HG02840 (cell line): ENCODE results near the gene COX17.

ENCODE experiments used
- ATAC-seq: cut with Tn5 transposase; IDR thresholded peaks from one replicate; pipeline ENCODE4 v1.9.1; 2021; ENCODE audit warnings: mild to moderate bottlenecking, moderate library complexity, moderate number of reproducible peaks; ENCODE audit not compliant: unreplicated experiment, low FRiP score

COX17 gene

DNA sequence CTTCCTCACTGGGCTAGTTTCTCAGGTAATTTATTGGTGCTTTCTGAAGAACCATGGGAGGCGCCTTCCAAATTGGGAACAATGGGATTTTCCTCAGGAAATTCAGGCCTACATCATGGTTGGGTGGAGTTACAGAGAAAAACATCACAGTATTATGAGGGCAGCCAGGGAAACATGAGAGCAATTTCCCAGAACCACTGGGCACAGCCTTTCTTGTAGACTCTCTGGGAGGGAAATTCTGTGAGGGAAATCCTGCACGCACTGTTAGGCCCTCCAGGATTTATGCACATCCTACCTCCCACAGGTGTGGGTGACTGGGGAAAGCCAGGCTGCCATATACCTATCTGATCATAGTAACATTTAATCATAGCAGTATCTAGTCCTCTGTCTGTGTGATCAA is 30.0 kb downstream of the COX17 start:
- ATAC-seq: no peak

DNA sequence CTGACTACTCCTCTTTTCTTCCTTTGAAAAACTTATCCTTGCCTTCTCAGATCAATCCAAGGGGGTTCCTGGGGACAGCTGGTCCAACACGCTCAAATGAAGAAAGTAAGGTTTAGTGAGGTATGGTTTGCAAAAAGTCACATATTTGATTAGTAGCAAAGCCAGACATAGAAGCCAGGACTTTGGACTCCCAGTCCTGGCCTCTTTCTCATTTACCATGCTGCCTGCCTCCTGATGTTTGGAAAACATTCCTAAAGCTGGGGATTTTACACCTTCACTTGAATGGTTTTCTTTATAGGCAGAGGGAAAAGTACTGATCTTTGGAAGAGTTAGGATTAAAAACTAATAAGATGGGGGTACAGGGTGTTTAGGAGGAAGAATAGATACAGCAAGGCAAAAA is 31.4 kb downstream of the COX17 start:
- no peak for ATAC-seq

DNA sequence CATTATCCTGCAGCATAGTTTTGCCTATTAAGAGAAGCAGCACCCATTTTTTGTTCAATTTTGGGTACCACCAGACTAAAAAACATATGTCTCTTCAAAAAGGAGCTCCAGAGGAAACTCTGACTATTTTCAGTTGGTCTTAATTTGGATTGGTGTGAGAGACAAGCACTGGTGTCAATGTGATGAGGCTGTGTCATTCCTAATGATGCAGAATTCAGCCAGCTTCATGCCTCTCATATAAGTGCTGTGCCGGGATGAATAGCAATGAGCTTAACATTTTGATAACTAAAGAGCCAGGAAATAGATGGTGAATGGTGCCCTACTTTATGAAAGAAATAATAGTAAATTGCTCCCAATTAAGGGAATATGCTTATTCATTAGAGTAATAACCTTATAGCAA is 32.7 kb downstream of the COX17 start:
- no peak for ATAC-seq

DNA sequence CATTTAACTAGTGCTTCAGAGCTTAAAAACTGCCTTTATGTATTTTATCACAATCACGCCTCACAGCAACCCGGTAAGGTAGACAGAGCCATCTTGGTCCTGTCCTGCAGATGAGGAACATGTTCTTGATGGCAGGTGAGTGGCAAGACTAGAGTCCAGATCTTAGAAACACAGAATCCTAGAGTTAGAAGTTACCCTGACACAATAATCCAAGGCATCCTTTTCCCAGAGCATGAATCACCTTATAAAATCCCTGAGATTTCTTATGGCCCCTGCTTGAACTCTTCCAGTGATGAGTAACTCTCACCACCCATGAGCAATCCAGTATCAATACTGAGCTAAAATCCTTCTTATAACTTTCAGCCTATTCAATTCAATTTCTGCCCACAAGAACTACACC is 33.7 kb downstream of the COX17 start:
- no peak for ATAC-seq

DNA sequence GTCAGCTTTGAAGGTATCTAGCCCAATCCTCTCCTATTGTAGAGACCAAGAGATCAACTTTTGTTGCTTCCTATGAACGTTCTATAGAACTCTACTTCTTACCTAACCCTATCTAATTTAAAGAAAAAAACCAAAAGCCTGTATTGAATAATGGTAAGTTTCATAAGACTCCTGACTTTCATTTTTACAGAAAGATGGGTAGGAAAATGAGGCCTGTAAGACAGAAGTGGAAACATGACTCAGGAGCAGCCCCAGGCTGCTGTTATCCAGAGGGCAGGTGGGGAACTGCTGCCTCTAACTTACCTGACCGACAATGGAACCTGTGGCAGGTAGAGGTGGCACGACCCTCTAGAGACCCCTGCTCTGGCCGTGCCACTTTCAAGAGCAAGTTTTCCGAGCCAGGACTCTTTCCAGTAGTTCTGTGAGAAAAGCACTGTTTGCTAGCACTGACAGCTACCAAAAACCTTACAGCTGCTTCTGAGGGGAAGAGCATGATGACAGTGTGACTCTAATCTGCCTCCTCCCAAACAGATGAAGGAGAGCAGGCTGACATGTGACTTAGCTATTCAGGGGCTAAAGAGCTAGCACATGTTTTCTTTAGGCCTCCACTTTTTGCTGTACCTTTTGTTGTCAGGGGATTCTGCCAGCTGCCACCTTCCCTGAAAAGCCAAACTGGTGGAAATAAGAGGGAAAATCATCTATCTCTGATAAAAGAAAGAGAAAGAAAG is 34.3 kb downstream of the COX17 start:
- no peak for ATAC-seq

DNA sequence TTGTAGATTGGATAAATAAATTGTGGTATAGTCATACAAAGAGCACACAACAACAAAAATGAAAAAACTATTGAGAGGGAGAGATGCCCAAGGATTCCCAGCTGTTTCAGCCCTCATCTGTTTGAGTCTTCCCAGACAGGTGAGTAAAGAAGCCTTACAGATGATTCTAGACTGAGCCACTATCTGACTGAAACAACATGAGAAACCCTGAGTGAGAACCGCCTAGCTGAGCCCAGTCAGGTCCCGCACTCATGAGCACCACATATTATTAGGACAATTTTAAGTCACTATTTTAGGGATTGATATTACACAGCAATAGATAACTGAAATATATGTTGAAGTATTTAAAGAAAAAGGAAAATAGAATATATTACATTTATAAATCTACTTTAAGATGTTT is 35.8 kb downstream of the COX17 start:
- no peak for ATAC-seq

DNA sequence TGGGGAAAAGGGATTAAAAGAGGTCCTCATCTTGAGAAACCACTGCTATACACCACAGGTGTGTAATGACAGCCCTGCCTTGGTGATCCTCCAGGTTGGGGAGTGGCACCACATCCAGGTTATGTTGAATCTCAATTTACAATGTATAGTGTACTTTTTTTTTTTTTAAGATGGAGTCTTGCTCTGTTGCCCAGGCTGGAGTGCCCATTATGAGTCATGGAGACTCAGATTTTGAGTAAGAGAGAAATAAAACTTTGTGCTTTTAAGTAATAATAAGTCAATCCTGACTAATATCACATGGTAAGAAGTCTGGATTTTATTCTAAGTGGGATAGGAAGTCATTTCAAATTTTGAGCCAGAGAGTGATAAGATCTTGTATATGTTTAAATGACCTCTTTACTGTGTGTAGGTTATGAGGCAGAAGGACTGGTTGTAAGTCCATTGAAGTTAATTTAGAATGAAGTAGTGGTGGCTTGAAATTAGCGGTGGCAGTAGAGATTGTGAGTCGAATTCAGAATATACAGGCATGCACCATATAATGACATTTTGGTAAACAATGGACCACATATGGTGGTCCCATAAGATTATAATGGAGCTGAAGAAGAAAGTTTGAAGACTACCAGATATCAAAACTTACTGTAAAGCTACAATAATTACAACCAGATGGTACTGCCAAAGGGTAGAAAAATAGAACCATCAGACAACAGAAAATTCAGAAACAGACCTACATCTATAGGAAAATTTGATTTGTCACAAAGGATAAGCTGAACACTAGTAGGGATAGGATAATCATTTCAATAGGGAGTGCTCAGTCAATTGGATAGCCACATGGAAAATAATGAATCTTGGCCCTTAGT is 37.5 kb downstream of the COX17 start:
- no peak for ATAC-seq

DNA sequence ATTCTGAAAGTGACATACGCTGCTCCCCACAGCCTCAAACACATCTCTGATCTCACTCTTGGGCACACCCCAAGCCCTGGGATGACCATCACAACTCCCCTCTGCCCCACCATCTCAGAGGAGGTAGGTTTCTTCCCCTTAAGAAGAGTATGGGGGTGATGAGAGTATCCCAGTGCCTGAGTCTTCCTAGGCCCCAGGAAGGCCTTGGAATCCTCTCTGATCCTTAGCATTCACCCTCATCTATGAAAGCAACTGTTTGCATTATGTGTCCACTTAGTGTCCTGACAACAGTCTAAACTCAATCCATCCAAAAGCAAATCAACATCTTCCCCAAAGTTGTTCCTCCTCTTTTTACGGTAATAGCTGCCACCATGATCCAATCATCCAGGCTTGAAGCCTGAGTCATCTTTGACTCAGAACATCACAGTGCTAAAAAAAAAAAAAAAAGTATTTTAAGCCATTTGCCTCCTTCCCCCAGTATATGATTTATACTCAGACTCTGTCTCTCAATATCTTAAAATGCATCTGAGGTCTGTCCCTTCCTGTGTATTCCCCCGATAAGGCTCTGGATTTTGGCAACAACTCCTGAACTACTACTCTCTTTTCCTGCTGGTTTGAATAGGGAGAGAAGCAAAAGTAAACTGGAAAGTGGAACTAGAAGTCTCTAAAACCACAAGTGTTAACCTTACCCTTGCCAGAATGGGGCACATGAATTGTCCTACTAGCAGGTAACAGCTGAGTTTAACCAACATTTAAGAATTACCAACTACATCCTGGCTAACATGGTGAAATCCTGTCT is 39.3 kb downstream of the COX17 start:
- ATAC-seq: peak; percentile 29

DNA sequence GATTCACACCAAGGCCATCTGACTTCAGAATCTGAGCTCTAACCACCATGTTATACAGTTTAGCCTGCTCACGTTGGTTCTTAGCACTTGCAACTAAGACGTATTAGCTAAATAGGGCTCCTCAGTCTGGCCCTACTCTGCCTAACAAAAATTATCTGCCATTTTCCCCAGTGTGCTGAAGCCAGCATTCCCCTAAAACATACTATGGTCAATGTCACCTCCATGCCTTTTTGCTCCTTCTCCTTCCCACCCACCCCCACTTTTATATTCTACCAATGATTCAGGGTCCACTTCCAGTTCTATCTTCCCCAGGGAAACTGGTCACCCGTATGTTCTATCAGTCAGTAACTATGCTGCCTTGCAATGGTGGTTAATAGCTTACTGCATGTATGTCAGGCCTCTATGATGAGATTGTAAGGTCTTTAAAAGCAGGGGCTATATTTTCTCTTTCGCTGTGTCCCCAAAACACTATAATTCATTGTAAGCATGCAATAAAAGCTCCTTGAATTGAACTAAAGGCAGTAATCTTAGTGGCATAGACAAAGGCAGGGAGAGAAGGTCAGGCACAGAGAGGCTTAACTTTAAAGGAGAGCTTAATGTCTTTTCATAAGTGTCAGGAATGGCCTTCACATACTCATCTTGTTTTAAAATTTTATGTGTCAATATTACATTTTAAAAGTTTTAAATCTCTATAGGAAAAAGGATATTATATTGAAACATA is 40.2 kb downstream of the COX17 start:
- no peak for ATAC-seq

DNA sequence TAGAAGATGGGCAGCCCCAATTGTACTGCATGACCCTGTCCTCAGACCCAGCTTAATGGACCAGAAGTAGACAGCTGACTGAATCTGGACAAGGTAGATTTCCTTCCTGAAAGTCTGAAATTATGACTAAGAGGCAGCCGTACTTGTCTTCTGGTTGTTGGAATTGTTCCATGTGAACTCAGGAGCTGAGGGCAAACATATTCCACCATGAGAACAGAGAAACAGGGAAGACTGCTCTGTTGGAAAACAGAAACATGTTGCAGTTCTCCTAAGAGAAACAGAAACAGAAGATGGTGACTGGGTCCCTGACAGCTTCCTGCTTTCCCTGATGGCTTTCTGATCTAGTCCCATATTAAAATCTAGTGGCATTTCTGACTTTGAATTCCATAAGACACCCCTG is 41.0 kb downstream of the COX17 start:
- ATAC-seq: no peak

DNA sequence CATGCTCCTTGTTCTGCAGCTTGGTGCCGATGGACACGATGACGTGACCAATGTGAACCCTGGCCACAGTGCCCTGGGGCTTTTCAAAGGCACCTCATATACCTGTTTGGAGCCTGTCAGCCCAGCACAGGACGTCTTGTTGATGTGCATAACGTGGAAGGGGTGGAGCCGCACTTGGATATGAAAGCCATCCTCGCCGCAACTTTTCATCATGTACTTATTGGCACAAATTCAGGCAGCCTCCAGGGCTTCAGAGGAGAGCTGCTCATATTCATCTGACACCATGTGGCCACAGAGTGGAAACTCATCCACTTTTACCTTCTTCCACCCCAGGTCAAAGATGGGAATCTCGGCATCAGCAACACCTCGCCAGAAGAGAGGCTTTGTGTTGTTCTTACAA is 41.5 kb downstream of the COX17 start:
- no peak for ATAC-seq

DNA sequence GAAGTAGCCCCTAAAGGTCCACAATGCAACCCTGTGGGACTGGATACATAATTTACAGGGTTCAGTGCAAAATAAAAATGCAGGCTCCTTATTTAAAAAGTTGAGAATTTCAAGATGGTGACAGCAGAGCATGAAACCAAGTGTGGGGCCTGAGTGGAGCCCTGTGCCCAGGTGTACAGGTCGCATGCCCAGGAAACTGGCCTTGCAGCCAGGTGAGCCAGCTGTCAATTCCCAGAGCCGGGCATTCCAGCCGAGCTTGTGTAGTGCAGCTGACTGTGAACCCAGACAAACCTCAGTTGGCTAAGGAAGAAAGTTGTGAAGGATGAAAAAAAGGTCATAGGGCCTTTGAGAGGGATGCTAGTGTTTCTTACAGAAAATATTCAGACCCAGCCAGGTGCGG is 44.4 kb downstream of the COX17 start:
- no peak for ATAC-seq

DNA sequence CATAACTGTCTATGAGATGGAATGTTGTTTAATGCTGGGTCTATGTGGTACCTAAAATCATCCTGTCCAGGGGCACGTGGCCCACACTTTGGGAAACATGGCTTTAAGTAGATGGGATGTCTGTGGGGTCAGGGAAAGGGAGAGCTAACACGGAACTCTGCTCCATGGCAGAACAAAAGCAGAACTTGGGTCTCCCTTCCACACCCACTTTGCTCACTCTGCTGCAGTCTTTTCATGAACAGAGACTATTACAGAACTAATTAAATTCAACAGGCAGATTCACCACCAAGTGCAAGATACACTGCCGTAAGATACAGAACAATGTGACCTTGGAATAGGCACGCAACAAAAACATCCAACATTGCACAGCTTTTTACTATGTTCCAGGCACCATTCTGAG is 45.0 kb downstream of the COX17 start:
- ATAC-seq: no peak

DNA sequence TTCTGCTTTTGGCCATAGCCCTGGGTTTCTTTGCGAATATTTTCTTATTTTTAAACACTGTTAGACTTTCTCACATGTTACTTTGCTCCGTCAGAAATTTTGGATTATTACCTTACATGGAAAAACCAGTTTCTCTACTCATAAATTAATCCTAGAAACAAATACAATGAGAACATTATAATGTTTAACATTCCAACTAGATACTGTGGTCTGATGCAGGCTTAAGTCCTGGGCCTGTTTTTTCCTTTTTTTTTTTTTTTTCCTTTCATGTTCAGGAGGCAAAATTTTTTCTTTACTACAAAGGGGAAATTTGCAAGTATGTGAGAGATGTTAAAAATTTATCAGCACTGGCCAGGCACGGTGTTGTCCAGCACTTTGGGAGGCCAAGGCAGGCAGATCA is 45.7 kb downstream of the COX17 start:
- no peak for ATAC-seq

DNA sequence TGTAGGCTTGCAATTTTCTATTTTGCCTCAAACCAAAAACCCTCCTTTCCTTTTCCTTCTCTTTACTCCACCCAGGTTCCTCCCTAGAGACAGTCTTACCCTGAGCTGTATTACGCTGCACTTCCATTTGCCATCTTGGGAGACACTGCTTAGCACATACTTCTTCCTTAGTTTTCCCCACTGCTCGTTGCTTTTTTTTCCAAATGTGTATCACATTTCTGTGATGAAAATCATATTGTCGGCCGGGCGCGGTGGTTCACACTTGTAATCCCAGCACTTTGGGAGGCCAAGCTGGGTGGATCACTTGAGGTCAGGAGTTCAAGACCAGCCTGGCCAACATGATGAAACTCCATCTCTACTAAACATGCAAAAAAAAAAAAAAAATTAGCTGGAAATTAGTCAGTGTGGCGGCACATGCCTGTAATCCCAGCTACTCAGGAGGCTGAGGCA is 46.3 kb downstream of the COX17 start:
- ATAC-seq: no peak

DNA sequence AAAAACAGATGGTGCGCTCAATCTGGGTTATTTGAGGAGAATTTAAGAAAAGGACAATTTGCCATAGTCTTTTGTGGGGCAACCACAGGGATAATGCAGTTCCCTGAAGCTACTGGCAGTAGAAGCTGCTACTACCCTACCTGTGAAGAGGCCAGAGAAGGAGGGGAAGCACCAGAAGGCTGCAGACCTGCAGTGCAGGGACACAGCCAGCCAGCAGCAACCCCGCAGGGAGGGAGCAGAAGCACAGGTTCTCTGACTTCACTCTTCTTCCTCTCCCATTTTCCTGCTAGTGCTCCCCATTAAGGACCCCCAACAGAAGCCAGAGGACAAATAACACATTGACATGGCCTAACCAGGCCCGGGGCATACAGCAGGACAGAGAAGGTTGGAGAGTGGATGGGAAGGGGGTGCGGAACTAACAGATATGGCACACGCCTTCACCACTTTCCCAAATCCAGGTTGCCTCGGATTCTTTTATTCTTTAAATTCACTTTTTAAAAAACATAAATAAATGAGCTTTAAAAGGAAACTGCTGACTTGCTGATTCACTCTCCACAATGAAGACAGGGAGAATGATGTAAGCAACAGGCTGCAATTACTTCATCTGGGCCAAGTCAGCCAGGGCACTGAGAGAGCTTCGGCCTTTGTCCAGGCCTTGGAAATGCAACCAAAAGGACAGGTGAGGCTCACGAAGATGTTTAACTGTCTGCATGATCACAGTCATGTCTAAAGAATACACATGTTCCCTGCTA is 46.9 kb downstream of the COX17 start:
- ATAC-seq: no peak

DNA sequence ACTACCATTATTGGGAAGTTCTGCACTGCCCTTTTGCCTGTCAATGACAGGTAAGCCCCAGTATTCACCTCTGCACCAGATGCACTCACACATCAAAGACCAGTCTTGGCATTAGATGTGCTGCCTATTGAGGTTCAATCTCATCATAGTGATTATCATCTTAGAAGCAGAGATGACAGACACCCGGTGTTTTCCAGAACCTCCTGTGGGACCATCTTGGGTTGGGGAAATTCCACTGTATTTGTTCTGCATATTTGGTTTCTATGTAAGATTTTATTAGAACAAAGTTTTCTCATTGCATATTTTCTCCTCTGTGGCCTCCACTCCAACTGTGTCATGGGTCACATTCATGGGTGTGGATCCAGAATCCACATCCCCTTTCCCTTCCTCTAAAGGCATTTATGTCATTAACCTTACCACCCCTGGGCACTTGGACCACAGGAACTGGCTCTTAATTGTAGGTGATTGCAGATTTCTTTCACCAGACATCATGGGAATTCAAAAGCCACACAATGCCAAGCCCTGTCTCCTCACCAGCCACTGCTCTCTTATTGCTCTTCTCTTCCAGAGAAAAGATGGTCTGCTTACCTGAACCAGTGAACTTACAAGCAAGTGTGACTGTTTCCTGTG is 48.3 kb downstream of the COX17 start:
- no peak for ATAC-seq

DNA sequence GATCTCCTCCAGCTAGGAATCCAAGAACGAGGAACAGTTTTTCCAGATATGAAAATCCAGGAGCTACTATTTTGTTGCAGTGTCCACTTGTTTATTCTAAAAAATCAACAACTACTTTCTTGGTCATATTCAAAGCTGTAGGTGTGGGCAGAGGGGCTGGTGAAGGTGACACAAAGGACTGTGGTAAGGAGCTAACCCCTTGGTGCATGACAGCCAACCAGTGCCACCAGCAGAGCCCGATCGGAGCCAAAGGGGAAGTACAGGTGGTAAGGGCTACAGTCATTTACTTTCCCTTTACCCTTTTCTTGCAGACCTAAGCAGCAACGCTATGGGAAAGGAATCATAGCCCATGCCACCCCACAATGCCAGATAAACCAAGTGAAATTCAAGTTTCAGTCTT is 48.8 kb downstream of the COX17 start:
- no peak for ATAC-seq

DNA sequence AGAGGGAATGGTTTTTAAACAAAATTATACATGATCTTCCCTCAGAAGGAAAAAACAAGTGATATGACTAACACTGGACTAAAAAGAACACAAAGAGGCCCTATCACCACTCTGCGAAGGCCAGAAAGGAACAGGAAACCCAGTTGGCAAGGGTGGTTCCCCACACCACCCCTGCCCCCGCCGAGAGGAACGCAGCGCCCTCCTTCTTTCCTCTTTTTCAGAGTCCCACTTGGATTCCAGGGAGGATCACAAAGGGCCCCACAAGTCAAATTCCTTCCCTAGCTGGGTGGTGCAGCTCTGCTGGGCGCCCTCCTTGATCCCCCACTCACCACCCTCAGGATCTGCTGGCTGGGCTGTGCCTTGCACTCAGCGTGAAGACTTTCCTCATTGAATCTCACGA is 49.7 kb downstream of the COX17 start:
- ATAC-seq: no peak
